ENCODE measurements around the gene SLC26A4.

SLC26A4 gene

GRCh38 chr7:107643938-107644308, 16.7 kb upstream of the SLC26A4 start:
- H3K9ac ChIP-seq = no peak overlapping the region
- no peak overlapping the region for H3K4me2 ChIP-seq (ENCODE audit: low read length)
- H3K4me3 ChIP-seq (ENCODE audit: low read depth, low read length) = no peak overlapping the region
- no peaks in the 10 kb centered on the region for H3K79me2 ChIP-seq
- no peaks in the 10 kb centered on the region for H3K4me1 ChIP-seq
- H3K36me3 ChIP-seq (ENCODE audit: control insufficient read depth, insufficient read depth, low read length) = no peaks in the 10 kb centered on the region
- H2AFZ ChIP-seq = no peak overlapping the region
- no peak overlapping the region for H3K27ac ChIP-seq
- no peaks in the 10 kb centered on the region for H3K27me3 ChIP-seq (ENCODE audit: control insufficient read depth, insufficient read depth, low read length)
- H3K9me3 ChIP-seq (ENCODE audit: control insufficient read depth, low read length) = no peaks in the 10 kb centered on the region
- TF ChIP-seq CTCF (IDR thresholded peaks at IDR 0.05) = no peak

- Histone ChIP-seq H3K4me1 (no peaks in the 10 kb centered on the region), H3K79me2 (no peaks in the 10 kb centered on the region), H3K9me3 (ENCODE audit: control insufficient read depth, low read length) (no peaks in the 10 kb centered on the region), H3K27me3 (ENCODE audit: control insufficient read depth, insufficient read depth, low read length) (no peaks in the 10 kb centered on the region), H3K4me3 (ENCODE audit: low read depth, low read length) (no peak overlapping the region), H3K9ac (no peak overlapping the region), H3K27ac (no peak overlapping the region), H2AFZ (no peak overlapping the region), H3K36me3 (ENCODE audit: control insufficient read depth, insufficient read depth, low read length) (no peaks in the 10 kb centered on the region), H3K4me2 (ENCODE audit: low read length) (no peak overlapping the region)
- TF ChIP-seq CTCF (IDR thresholded peaks at IDR 0.05) = no peak
These were observed 16.2 kb upstream of the SLC26A4 start for GRCh38 chr7:107644309-107644974.

DNA sequence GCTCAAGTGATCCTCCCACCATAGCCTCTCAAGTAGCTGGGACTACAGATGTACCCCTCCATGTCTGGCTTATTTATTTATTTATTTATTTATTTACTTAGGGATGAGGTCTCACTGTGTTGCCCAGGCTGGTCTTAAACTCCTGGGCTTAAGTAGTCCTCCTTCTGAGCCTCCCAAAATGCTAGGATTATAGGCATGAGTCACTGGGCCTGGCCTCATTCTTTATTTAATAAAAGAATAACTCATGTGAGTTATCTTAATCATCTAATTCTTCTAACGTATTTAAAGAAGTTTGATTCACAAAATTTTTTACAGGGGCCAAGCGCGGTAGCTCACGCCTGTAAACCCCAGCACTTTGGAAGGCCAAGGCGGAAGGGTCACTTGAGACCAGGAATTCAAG, 8.0 kb upstream of the SLC26A4 start:
- Histone ChIP-seq H3K27me3 (ENCODE audit: control insufficient read depth, insufficient read depth, low read length) (no peaks in the 10 kb centered on the region), H3K4me2 (ENCODE audit: low read length) (no peak overlapping the region), H3K36me3 (ENCODE audit: control insufficient read depth, insufficient read depth, low read length) (no peaks in the 10 kb centered on the region), H3K79me2 (no peaks in the 10 kb centered on the region), H2AFZ (no peak overlapping the region), H3K27ac (no peak overlapping the region), H3K4me1 (no peaks in the 10 kb centered on the region), H3K4me3 (ENCODE audit: low read depth, low read length) (no peak overlapping the region), H3K9me3 (ENCODE audit: control insufficient read depth, low read length) (no peaks in the 10 kb centered on the region), H3K9ac (no peak overlapping the region)
- TF ChIP-seq CTCF (IDR thresholded peaks at IDR 0.05) = no peak

DNA sequence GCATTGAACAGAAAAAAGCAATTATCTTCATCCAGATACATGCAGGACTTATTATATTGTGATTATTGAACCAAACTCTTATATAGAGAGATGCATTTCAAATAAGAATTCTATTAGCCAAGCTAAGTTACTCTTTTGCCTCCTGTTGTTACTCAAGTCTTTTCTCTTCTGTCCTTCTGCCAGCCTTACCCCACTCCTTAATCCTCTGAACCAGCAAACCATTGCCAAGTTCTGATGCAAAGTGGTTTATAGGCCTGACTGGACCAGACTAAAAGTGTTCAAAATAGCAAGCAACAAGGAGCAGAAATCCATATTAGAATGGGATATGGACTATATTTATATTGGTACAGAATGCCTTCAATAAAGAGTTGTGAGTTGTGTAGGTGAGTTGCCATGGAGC, 2.2 kb upstream of the SLC26A4 start:
- no peaks in the 10 kb centered on the region for H3K4me1 ChIP-seq
- H2AFZ ChIP-seq = no peak overlapping the region
- H3K27ac ChIP-seq = no peak overlapping the region
- H3K9ac ChIP-seq = no peak overlapping the region
- no peaks in the 10 kb centered on the region for H3K36me3 ChIP-seq (ENCODE audit: control insufficient read depth, insufficient read depth, low read length)
- no peaks in the 10 kb centered on the region for H3K27me3 ChIP-seq (ENCODE audit: control insufficient read depth, insufficient read depth, low read length)
- no peak overlapping the region for H3K4me3 ChIP-seq (ENCODE audit: low read depth, low read length)
- H3K4me2 ChIP-seq (ENCODE audit: low read length) = no peak overlapping the region
- no peaks in the 10 kb centered on the region for H3K9me3 ChIP-seq (ENCODE audit: control insufficient read depth, low read length)
- no peaks in the 10 kb centered on the region for H3K79me2 ChIP-seq
- TF ChIP-seq CTCF (IDR thresholded peaks at IDR 0.05) = no peak

GRCh38 chr7:107659666-107660065, 962 bp upstream of the SLC26A4 start:
- Histone ChIP-seq H3K9me3 (ENCODE audit: control insufficient read depth, low read length) (no peaks in the 10 kb centered on the region), H2AFZ (no peak overlapping the region), H3K79me2 (no peaks in the 10 kb centered on the region), H3K9ac (no peak overlapping the region), H3K4me1 (no peaks in the 10 kb centered on the region), H3K4me2 (ENCODE audit: low read length) (no peak overlapping the region), H3K27me3 (ENCODE audit: control insufficient read depth, insufficient read depth, low read length) (no peaks in the 10 kb centered on the region), H3K4me3 (ENCODE audit: low read depth, low read length) (no peak overlapping the region), H3K27ac (no peak overlapping the region), H3K36me3 (ENCODE audit: control insufficient read depth, insufficient read depth, low read length) (no peaks in the 10 kb centered on the region)
- no peak for TF ChIP-seq CTCF (IDR thresholded peaks at IDR 0.05)

Measured in parathyroid adenoma (tissue), 2 donors.